Hepatocyte (in vitro differentiated cells): Measurements from ENCODE around the gene REL.

ENCODE experiments used
- CTCF ChIP-seq: fragments of 200-600 bp; sonication (generic); IDR thresholded peaks from 2 replicates; pipeline ENCODE4 v1.5.1; 2016; ENCODE audit warnings: antibody characterized with exemption, mild to moderate bottlenecking; ENCODE audit not compliant: poor library complexity
- EZH2 ChIP-seq: fragments of 200-600 bp; sonication (generic); IDR thresholded peaks from 2 replicates; pipeline ENCODE4 v1.6.1; 2016; ENCODE audit warnings: antibody characterized with exemption, mild to moderate bottlenecking, borderline replicate concordance
- EZH2phosphoT487 ChIP-seq: fragments of 200-600 bp; sonication (generic); IDR thresholded peaks from one replicate; pipeline ENCODE4 v1.6.1; 2018; ENCODE audit warnings: antibody characterized with exemption, mild to moderate bottlenecking, low read depth, moderate library complexity; ENCODE audit not compliant: unreplicated experiment, severe bottlenecking

- TF ChIP-seq CTCF = no peak
- TF ChIP-seq EZH2phosphoT487 = no peak
- TF ChIP-seq EZH2 = no peak
These were observed 45.6 kb downstream of the REL start for GRCh38 chr2:60926741-60927552.
